H9 (cell line): ENCODE results near the gene SPPL3. TPM values are rescaled to one million over a fixed set of nuclear protein-coding genes. Genes with fewer than 3 reads are reported as not detected.

ENCODE experiments used
- DNase-seq: peaks from one replicate; pipeline ENCODE4 v3.0.0-alpha.2; 2017
- H2AFZ ChIP-seq: one replicate; pipeline ENCODE4 v1.6.1; 2013; ENCODE audit warnings: mild to moderate bottlenecking, low read length, control low read depth, moderate library complexity
- H2AK5ac ChIP-seq: 2 replicates; pipeline ENCODE4 v1.6.1; 2013; ENCODE audit warnings: low read length, control low read depth, mixed read lengths; ENCODE audit not compliant: insufficient read length
- H2BK120ac ChIP-seq: one replicate; pipeline ENCODE4 v1.6.1; 2013; ENCODE audit warnings: low read depth, mild to moderate bottlenecking, low read length, control low read depth, inconsistent platforms; ENCODE audit not compliant: poor library complexity, severe bottlenecking
- H2BK12ac ChIP-seq: 2 replicates; pipeline ENCODE4 v1.6.1; 2013; ENCODE audit warnings: low read length, control low read depth, mixed read lengths, low read depth; ENCODE audit not compliant: insufficient read length
- H2BK15ac ChIP-seq: 2 replicates; pipeline ENCODE4 v1.6.1; 2013; ENCODE audit warnings: low read depth, low read length, control low read depth
- H2BK20ac ChIP-seq: one replicate; pipeline ENCODE4 v1.6.1; 2013; ENCODE audit warnings: low read depth, mild to moderate bottlenecking, low read length, control low read depth, inconsistent platforms; ENCODE audit not compliant: poor library complexity, severe bottlenecking
- H2BK5ac ChIP-seq: 2 replicates; pipeline ENCODE4 v1.6.1; 2013; ENCODE audit warnings: low read length, control low read depth, mixed read lengths; ENCODE audit not compliant: insufficient read length
- H3K14ac ChIP-seq: 2 replicates; pipeline ENCODE4 v1.6.1; 2013; ENCODE audit warnings: low read length, control low read depth; ENCODE audit not compliant: insufficient read depth
- H3K18ac ChIP-seq: 2 replicates; pipeline ENCODE4 v1.6.1; 2013; ENCODE audit warnings: low read depth, mild to moderate bottlenecking, mixed read lengths, low read length, control low read depth; ENCODE audit not compliant: insufficient read length
- H3K23ac ChIP-seq: 2 replicates; pipeline ENCODE4 v1.6.1; 2013; ENCODE audit warnings: low read length, control low read depth, mixed read lengths, low read depth; ENCODE audit not compliant: insufficient read length
- H3K23me2 ChIP-seq: 2 replicates; pipeline ENCODE4 v1.6.1; 2013; ENCODE audit warnings: low read depth, mild to moderate bottlenecking, mixed read lengths, low read length, control low read depth; ENCODE audit not compliant: insufficient read length, poor library complexity, severe bottlenecking
- H3K27ac ChIP-seq: 2 replicates; pipeline ENCODE4 v1.5.1; 2013; ENCODE audit warnings: low read length, control low read depth, mixed read lengths, low read depth; ENCODE audit not compliant: insufficient read length
- H3K27me3 ChIP-seq: 2 replicates; pipeline ENCODE4 v1.6.1; 2013; ENCODE audit warnings: low read length, control low read depth, inconsistent platforms; ENCODE audit not compliant: insufficient read depth
- H3K4ac ChIP-seq: 2 replicates; pipeline ENCODE4 v1.6.1; 2013; ENCODE audit warnings: low read depth, mild to moderate bottlenecking, control low read depth, inconsistent platforms, low read length, moderate library complexity
- H3K4me1 ChIP-seq: 2 replicates; pipeline ENCODE4 v1.6.1; 2013; ENCODE audit warnings: low read length, control low read depth, inconsistent platforms; ENCODE audit not compliant: insufficient read depth
- H3K4me2 ChIP-seq: 2 replicates; pipeline ENCODE4 v1.6.1; 2013; ENCODE audit warnings: low read length, control low read depth, mixed read lengths; ENCODE audit not compliant: insufficient read length, insufficient read depth
- H3K56ac ChIP-seq: 2 replicates; pipeline ENCODE4 v1.6.1; 2013; ENCODE audit warnings: low read depth, mild to moderate bottlenecking, mixed read lengths, low read length, control low read depth; ENCODE audit not compliant: insufficient read length
- H3K79me1 ChIP-seq: 2 replicates; pipeline ENCODE4 v1.6.1; 2013; ENCODE audit warnings: low read depth, mild to moderate bottlenecking, moderate library complexity, low read length, control low read depth, inconsistent platforms; ENCODE audit not compliant: insufficient read depth, poor library complexity, severe bottlenecking
- H3K79me2 ChIP-seq: 2 replicates; pipeline ENCODE4 v1.6.1; 2013; ENCODE audit warnings: low read length, control low read depth, inconsistent platforms; ENCODE audit not compliant: insufficient read depth
- H3K9ac ChIP-seq: 2 replicates; pipeline ENCODE4 v1.6.1; 2013; ENCODE audit warnings: low read length, control low read depth, mixed read lengths; ENCODE audit not compliant: insufficient read length; ENCODE audit errors: extremely low read depth
- H3K9me3 ChIP-seq: one replicate; pipeline ENCODE4 v1.6.1; 2013; ENCODE audit warnings: low read depth, low read length, inconsistent platforms; ENCODE audit not compliant: control insufficient read depth
- H3T11ph ChIP-seq: one replicate; pipeline ENCODE4 v1.6.1; 2013; ENCODE audit warnings: mild to moderate bottlenecking, low read length, control low read depth, inconsistent platforms
- H4K20me1 ChIP-seq: one replicate; pipeline ENCODE4 v1.6.1; 2013; ENCODE audit not compliant: control insufficient read depth, insufficient read length, insufficient read depth
- H4K5ac ChIP-seq: 2 replicates; pipeline ENCODE4 v1.6.1; 2013; ENCODE audit warnings: low read depth, mild to moderate bottlenecking, mixed read lengths, low read length, control low read depth; ENCODE audit not compliant: insufficient read length
- H4K8ac ChIP-seq: replicated peaks from 2 replicates; pipeline ENCODE4 v1.6.1; 2013; ENCODE audit warnings: low read length, control low read depth, mixed read lengths, low read depth; ENCODE audit not compliant: insufficient read length
- H4K91ac ChIP-seq: 2 replicates; pipeline ENCODE4 v1.6.1; 2013; ENCODE audit warnings: low read depth, mild to moderate bottlenecking, moderate library complexity, mixed read lengths, low read length, control low read depth; ENCODE audit not compliant: insufficient read length
- H3K27ac Mint-ChIP-seq, 3 experiments: 2 replicates in 2 of 3; 3 replicates in 1 of 3; pipeline ENCODE4 v1.8.0; 2020 to 2021; ENCODE audit warnings: mixed read lengths in 3 of 3, mild to moderate bottlenecking in 1 of 3, moderate library complexity in 1 of 3
- H3K27me3 Mint-ChIP-seq: 2 replicates; pipeline ENCODE4 v1.8.0; 2021; ENCODE audit warnings: low read depth, mild to moderate bottlenecking, moderate library complexity, mixed read lengths
- H3K36me3 Mint-ChIP-seq, 3 experiments: 2 replicates in 2 of 3; 3 replicates in 1 of 3; pipeline ENCODE4 v1.8.0; 2020 to 2021; ENCODE audit warnings: low read depth in 3 of 3, mixed read lengths in 3 of 3; ENCODE audit not compliant: insufficient read depth in 1 of 3
- H3K4me1 Mint-ChIP-seq, 2 experiments: 2 replicates each; pipeline ENCODE4 v1.8.0; 2020; ENCODE audit warnings: mixed read lengths in 2 of 2
- H3K4me3 Mint-ChIP-seq, 2 experiments: 2 replicates in 1 of 2; 3 replicates in 1 of 2; pipeline ENCODE4 v1.8.0; 2020 to 2021; ENCODE audit warnings: mild to moderate bottlenecking in 2 of 2, mixed read lengths in 2 of 2, moderate library complexity in 1 of 2
- H3K9me3 Mint-ChIP-seq, 2 experiments: 2 replicates in 1 of 2; 3 replicates in 1 of 2; pipeline ENCODE4 v1.8.0; 2020; ENCODE audit warnings: mild to moderate bottlenecking in 2 of 2, mixed read lengths in 2 of 2, moderate library complexity in 1 of 2
- WGBS: extraction: QIAGEN DNeasy Blood & Tissue Kit; methylation state at CpG from one replicate; pipeline ENCODE4 v1.1.7; 2013; ENCODE audit warnings: missing lambda C conversion rate, low lambda C conversion rate, mixed read lengths; ENCODE audit not compliant: insufficient read length; ENCODE audit errors: extremely low coverage; 5-methylcytosine and 5-hydroxymethylcytosine counted together
- total RNA-seq: library from RNA; stranded (reverse); gene quantifications from 2 replicates; pipeline ENCODE4 v1.2.1, GENCODE V29; 2021
- TF ChIP-seq, protein P1 (sequence below): fragments of 200-600 bp; sonication (generic); conservative IDR thresholded peaks from 3 replicates; pipeline ENCODE4 v1.8.0; 2021; ENCODE audit warnings: antibody characterized with exemption, mild to moderate bottlenecking

Gene SPPL3
- total RNA-seq, 1 experiment from 2014 or later, result 46.3 TPM

- H3K9me3 Mint-ChIP-seq, result no peaks in the 10 kb centered on the region
- H3K27ac ChIP-seq, result no peak overlapping the region
- H4K20me1 ChIP-seq, result no peaks in the 10 kb centered on the region
- no peak overlapping the region for H3K18ac ChIP-seq
- no peak overlapping the region for H3T11ph ChIP-seq
- no peak overlapping the region for H4K91ac ChIP-seq
- no peak overlapping the region for H2BK15ac ChIP-seq
- H3K4ac ChIP-seq, result no peak overlapping the region
- TF ChIP-seq, protein P1, sequence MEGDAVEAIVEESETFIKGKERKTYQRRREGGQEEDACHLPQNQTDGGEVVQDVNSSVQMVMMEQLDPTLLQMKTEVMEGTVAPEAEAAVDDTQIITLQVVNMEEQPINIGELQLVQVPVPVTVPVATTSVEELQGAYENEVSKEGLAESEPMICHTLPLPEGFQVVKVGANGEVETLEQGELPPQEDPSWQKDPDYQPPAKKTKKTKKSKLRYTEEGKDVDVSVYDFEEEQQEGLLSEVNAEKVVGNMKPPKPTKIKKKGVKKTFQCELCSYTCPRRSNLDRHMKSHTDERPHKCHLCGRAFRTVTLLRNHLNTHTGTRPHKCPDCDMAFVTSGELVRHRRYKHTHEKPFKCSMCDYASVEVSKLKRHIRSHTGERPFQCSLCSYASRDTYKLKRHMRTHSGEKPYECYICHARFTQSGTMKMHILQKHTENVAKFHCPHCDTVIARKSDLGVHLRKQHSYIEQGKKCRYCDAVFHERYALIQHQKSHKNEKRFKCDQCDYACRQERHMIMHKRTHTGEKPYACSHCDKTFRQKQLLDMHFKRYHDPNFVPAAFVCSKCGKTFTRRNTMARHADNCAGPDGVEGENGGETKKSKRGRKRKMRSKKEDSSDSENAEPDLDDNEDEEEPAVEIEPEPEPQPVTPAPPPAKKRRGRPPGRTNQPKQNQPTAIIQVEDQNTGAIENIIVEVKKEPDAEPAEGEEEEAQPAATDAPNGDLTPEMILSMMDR, result no peak
- no peak for DNase-seq
- H2BK20ac ChIP-seq, result no peak overlapping the region
- H3K27me3 Mint-ChIP-seq, result no peaks in the 10 kb centered on the region
- no peaks in the 10 kb centered on the region for H3K23me2 ChIP-seq
- H3K27ac Mint-ChIP-seq, result no peak overlapping the region
- peaks cover 3% of the 10 kb centered on the region for H3K79me1 ChIP-seq
- H3K4me2 ChIP-seq, result no peak overlapping the region
- no peak overlapping the region for H3K9ac ChIP-seq
- H3K4me1 Mint-ChIP-seq, result peaks cover 2 to 3% of the 10 kb centered on the region in 2 experiments; a peak in 1 of 4 replicates
- H4K5ac ChIP-seq, result no peak overlapping the region
- H3K4me1 ChIP-seq, result no peaks in the 10 kb centered on the region
- no peak overlapping the region for H2BK12ac ChIP-seq
- H3K79me2 ChIP-seq, result 0 out of 2 replicates have a peak, but pooled peaks cover 3% of the 10 kb centered on the region
- H3K56ac ChIP-seq, result no peak overlapping the region
- no peaks in the 10 kb centered on the region for H3K27me3 ChIP-seq
- H3K14ac ChIP-seq, result no peak overlapping the region
- no peak overlapping the region for H3K4me3 Mint-ChIP-seq
- H4K8ac ChIP-seq, result no peak overlapping the region
- no peaks in the 10 kb centered on the region for H3K9me3 ChIP-seq
- H2BK120ac ChIP-seq, result no peak overlapping the region
- H3K23ac ChIP-seq, result no peak overlapping the region
- no peak overlapping the region for H2AK5ac ChIP-seq
- no CpG with 5 or more reads among the region's 7 CpGs for WGBS
- H2BK5ac ChIP-seq, result no peak overlapping the region
- peaks cover 0 to 1% (median 0%) of the 10 kb centered on the region in 3 experiments; a peak in 1 of 7 replicates for H3K36me3 Mint-ChIP-seq
- H2AFZ ChIP-seq, result no peak overlapping the region
Measured at GRCh38 chr12:120845696-120846095, 58.5 kb downstream of the SPPL3 start.
